Brain microvascular endothelial cell (primary cell): ENCODE results near the gene MOB1A.

Experiments used
- DNase-seq: peaks from one replicate; pipeline ENCODE4 v3.0.0-alpha.2; 2020
- H3K27ac ChIP-seq: fragments of 250-450 bp; sonication (Bioruptor Pico); 2 replicates; pipeline ENCODE4 v1.5.1; 2020; ENCODE audit warnings: mild to moderate bottlenecking, moderate library complexity
- H3K27me3 ChIP-seq: fragments of 250-450 bp; sonication (Bioruptor Pico); replicated peaks from 2 replicates; pipeline ENCODE4 v1.5.1; 2020; ENCODE audit warnings: mild to moderate bottlenecking
- H3K36me3 ChIP-seq: fragments of 250-450 bp; sonication (Bioruptor Pico); replicated peaks from 2 replicates; pipeline ENCODE4 v1.5.1; 2020; ENCODE audit warnings: mild to moderate bottlenecking
- H3K4me3 ChIP-seq: 2 replicates; pipeline ENCODE4 v1.5.1; 2011; ENCODE audit warnings: low read depth, mild to moderate bottlenecking, control low read depth, low read length, moderate library complexity
- CTCF ChIP-seq: IDR thresholded peaks from 2 replicates; pipeline ENCODE4 v1.5.1; 2011; ENCODE audit warnings: low read depth, mild to moderate bottlenecking, moderate library complexity, low read length, control low read depth, inconsistent platforms; ENCODE audit errors: missing control alignments
- in situ Hi-C: cut with HindIII; loops from 2 replicates; pipeline ENCODE4 v1.10.0; 2017; ENCODE audit warnings: low sequenced_read_pairs, low pct_ligation_motif_present

MOB1A gene

GRCh38 chr2:74212702-74213410, 34.2 kb upstream of the MOB1A start:
- DNase-seq = no peak
- TF ChIP-seq CTCF = no peak
- H3K4me3 ChIP-seq = no peak overlapping the region
- no peaks in the 10 kb centered on the region for H3K27me3 ChIP-seq
- in situ Hi-C loops = no loop called here
- no peak overlapping the region for H3K27ac ChIP-seq
- H3K36me3 ChIP-seq = peaks cover 69% of the 10 kb centered on the region

- H3K27ac ChIP-seq = peak overlapping the region; percentile 48
- peak; percentile 34 for DNase-seq
- TF ChIP-seq CTCF = no peak
- H3K36me3 ChIP-seq = peaks cover 51% of the 10 kb centered on the region
- no peaks in the 10 kb centered on the region for H3K27me3 ChIP-seq
- H3K4me3 ChIP-seq = no peak overlapping the region
- in situ Hi-C loops = no loop called here
Observed at GRCh38 chr2:74206180-74206688, 27.6 kb upstream of the MOB1A start.

GRCh38 chr2:74205596-74205995, 26.9 kb upstream of the MOB1A start:
- no peak overlapping the region for H3K27ac ChIP-seq
- H3K4me3 ChIP-seq = no peak overlapping the region
- in situ Hi-C loops = no loop called here
- TF ChIP-seq CTCF = no peak
- no peaks in the 10 kb centered on the region for H3K27me3 ChIP-seq
- H3K36me3 ChIP-seq = peaks cover 46% of the 10 kb centered on the region
- no peak for DNase-seq

GRCh38 chr2:74205113-74205512, 26.4 kb upstream of the MOB1A start:
- no peaks in the 10 kb centered on the region for H3K27me3 ChIP-seq
- H3K27ac ChIP-seq = no peak overlapping the region

GRCh38 chr2:74204436-74204835, 25.8 kb upstream of the MOB1A start:
- no peak overlapping the region for H3K27ac ChIP-seq
- H3K36me3 ChIP-seq = peaks cover 36% of the 10 kb centered on the region

More at GRCh38 chr2:74205113-74205512, 26.4 kb upstream of the MOB1A start:
- in situ Hi-C loops = no loop called here
- Histone ChIP-seq H3K4me3 (no peak overlapping the region), H3K36me3 (peaks cover 42% of the 10 kb centered on the region)
- DNase-seq = no peak
- no peak for TF ChIP-seq CTCF

More at GRCh38 chr2:74204436-74204835, 25.8 kb upstream of the MOB1A start:
- Histone ChIP-seq H3K4me3 (no peak overlapping the region), H3K27me3 (no peaks in the 10 kb centered on the region)
- TF ChIP-seq CTCF = no peak
- in situ Hi-C loops = no loop called here
- no peak for DNase-seq
